ENCODE measurements around the gene ETV4. TPM values are rescaled to one million over a fixed set of nuclear protein-coding genes. Genes with fewer than 3 reads are reported as not detected.

The ETV4 gene
- total RNA-seq, 4 donors from 2014 or later: 1.1 to 9.0 (median 5.3) TPM

- DNase-seq: no peak
- H3K36me3 ChIP-seq: no peaks in the 10 kb centered on the region
- intact Hi-C loops (cut with DNase I): no loop called here
- TF ChIP-seq, protein P1, sequence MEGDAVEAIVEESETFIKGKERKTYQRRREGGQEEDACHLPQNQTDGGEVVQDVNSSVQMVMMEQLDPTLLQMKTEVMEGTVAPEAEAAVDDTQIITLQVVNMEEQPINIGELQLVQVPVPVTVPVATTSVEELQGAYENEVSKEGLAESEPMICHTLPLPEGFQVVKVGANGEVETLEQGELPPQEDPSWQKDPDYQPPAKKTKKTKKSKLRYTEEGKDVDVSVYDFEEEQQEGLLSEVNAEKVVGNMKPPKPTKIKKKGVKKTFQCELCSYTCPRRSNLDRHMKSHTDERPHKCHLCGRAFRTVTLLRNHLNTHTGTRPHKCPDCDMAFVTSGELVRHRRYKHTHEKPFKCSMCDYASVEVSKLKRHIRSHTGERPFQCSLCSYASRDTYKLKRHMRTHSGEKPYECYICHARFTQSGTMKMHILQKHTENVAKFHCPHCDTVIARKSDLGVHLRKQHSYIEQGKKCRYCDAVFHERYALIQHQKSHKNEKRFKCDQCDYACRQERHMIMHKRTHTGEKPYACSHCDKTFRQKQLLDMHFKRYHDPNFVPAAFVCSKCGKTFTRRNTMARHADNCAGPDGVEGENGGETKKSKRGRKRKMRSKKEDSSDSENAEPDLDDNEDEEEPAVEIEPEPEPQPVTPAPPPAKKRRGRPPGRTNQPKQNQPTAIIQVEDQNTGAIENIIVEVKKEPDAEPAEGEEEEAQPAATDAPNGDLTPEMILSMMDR (IDR thresholded peaks at IDR 0.05): no peak
- TF ChIP-seq POLR2A (IDR thresholded peaks at IDR 0.05): no peak
- H3K9me3 ChIP-seq: no peaks in the 10 kb centered on the region
- H3K4me1 ChIP-seq: no peaks in the 10 kb centered on the region
- H3K27me3 ChIP-seq: no peaks in the 10 kb centered on the region
- no peak overlapping the region for H3K27ac ChIP-seq
- 60 to 63% methylated on average over 15 of the region's 15 CpGs for WGBS, 2 donors
- no peak overlapping the region for H3K4me3 ChIP-seq (replicated peaks in 1 of 3)
These were observed 17.8 kb upstream of the ETV4 start for GRCh38 chr17:43563600-43564594.

GRCh38 chr17:43562679-43563599 lies 16.8 kb upstream of the ETV4 start:
- DNase-seq: no peak
- Histone ChIP-seq H3K27ac (no peak overlapping the region), H3K27me3 (no peaks in the 10 kb centered on the region), H3K36me3 (no peaks in the 10 kb centered on the region), H3K4me3 (replicated peaks in 1 of 3) (no peak overlapping the region), H3K4me1 (no peaks in the 10 kb centered on the region), H3K9me3 (no peaks in the 10 kb centered on the region)
- intact Hi-C loops (cut with DNase I): no loop called here
- 31 to 35% methylated on average over 19 of the region's 19 CpGs for WGBS, 2 donors
- no peak for TF ChIP-seq POLR2A (IDR thresholded peaks at IDR 0.05)
- TF ChIP-seq, protein P1 (IDR thresholded peaks at IDR 0.05): no peak

DNA sequence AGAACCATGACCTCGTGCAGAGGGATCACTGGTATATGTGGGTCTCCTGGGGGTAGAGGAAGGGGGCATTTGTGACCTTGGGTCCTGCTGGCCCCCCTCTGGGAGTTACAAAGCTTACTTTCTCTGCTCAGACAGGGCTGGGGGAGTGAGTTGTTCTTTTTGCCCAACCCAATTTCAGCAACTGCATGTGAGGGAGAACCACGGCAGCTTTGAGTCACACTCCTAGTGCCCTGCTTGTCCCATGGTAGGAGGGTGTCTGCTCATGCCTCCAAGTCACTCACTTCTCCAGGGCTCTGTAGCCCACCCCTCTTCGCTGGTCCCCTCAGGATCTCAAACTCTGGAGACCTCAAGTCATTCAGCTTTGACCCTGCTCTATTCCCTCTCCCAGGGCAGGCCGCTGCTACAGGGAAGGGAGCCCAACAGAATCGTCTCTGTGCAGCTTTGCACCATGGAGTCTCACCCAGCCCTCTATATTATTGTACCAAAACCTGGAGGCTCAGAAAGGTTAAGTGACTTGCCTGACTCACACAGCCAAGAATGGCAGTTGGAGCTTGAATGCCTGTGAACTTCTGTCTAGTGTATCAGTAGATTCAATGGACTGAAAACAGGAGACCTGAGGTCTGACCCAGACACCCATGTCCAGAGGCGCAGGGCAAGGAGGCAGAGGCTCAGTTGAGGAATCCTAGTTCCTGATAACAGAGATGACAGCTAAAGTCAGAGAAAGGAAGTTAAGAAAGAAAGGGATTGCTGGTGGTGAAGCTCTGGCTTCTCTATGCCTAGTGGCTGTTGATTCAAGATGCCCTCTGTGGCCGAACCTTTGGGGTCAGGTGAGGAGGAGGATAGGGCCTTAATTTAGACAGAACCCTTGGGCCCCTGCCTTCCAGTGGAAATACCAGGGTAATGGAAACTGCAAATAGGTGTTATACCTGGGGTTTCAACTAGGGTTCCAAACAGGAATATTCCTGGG lies 14.6 kb upstream of the ETV4 start:
- no peaks in the 10 kb centered on the region for H3K9me3 ChIP-seq
- intact Hi-C loops (cut with DNase I): no loop called here
- no peaks in the 10 kb centered on the region for H3K36me3 ChIP-seq
- 92 to 99% methylated on average over 6 of the region's 7 CpGs for WGBS, 2 donors
- H3K27me3 ChIP-seq: no peaks in the 10 kb centered on the region
- H3K27ac ChIP-seq: no peak overlapping the region
- H3K4me1 ChIP-seq: peaks cover 0 to 8% of the 10 kb centered on the region in 2 donors
- no peak overlapping the region for H3K4me3 ChIP-seq (replicated peaks in 1 of 3)
- TF ChIP-seq, protein P1 (IDR thresholded peaks at IDR 0.05): no peak
- TF ChIP-seq POLR2A (IDR thresholded peaks at IDR 0.05): no peak
- no peak for DNase-seq

DNA sequence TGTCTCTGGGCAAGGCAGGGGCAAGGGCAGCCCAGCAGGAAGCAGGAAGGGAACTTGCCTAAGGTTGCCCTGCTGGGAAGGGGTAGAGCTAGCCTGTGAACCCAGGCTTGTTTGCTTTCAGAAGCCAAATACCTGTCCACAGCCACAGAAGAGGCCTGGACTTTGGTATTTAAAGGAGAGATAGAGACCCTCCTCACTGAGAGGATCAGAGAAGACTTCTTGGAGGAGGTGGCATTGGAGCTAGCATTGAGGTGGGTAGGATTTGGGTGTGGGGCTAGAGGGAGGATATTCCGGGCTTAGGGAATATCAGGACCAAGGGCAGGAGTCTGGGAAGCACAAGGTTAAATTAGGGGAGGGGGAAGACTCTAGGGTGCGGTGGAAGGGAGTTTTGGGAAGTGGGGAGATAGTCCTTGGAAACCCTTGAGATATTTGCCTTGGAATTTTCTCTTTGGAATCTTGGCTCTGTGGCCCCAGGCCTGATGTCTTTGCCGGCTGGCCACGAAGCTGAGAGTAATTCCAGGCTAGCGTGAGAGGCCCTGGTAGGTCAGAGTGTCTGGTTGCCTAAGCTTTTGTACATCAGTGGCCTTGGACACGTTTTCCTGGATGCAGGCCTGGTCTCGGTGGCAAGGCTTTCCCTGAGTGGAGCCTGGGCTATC lies 13.1 kb upstream of the ETV4 start:
- WGBS, 2 donors: 87 to 90% methylated on average over 6 to 7 of the region's 7 CpGs
- intact Hi-C loops (cut with DNase I): no loop called here
- no peak overlapping the region for H3K27ac ChIP-seq

More for the DNA sequence above, 13.1 kb upstream of the ETV4 start:
- Histone ChIP-seq H3K27me3 (no peaks in the 10 kb centered on the region), H3K4me3 (replicated peaks in 1 of 3) (no peak overlapping the region), H3K9me3 (no peaks in the 10 kb centered on the region), H3K4me1 (peaks cover 0 to 8% of the 10 kb centered on the region in 2 donors), H3K36me3 (no peaks in the 10 kb centered on the region)
- DNase-seq: no peak
- TF ChIP-seq, protein P1 (IDR thresholded peaks at IDR 0.05): no peak
- no peak for TF ChIP-seq POLR2A (IDR thresholded peaks at IDR 0.05)

All from thyroid gland (tissue), 4 donors.